HUDEP-2 (cell line): ENCODE measurements around the gene TTC13.

ENCODE experiments used
- DNase-seq, 76 experiments: peaks; one replicate each; lab custom pipeline; 2025; ENCODE audit not compliant: unreplicated experiment in 76 of 76; lab: John Stamatoyannopoulos, UW

TTC13 gene

DNA sequence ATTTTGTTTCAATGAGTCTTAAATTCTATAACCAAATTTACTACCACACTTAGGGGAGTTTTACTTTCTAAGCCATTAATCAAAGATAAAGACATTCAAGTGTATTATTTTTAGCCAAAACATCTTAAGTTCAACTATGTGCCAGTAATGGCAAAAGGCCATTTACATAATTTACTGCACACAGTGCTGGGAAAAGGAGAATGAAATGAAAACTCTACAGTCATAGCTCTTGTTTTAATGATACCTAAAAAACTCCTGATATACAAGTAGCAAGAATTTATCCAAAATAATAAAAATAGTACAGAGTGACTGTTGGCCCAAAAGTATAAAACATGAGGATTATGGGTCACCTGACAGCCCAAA, 67.9 kb downstream of the TTC13 start:
- no peak for DNase-seq

DNA sequence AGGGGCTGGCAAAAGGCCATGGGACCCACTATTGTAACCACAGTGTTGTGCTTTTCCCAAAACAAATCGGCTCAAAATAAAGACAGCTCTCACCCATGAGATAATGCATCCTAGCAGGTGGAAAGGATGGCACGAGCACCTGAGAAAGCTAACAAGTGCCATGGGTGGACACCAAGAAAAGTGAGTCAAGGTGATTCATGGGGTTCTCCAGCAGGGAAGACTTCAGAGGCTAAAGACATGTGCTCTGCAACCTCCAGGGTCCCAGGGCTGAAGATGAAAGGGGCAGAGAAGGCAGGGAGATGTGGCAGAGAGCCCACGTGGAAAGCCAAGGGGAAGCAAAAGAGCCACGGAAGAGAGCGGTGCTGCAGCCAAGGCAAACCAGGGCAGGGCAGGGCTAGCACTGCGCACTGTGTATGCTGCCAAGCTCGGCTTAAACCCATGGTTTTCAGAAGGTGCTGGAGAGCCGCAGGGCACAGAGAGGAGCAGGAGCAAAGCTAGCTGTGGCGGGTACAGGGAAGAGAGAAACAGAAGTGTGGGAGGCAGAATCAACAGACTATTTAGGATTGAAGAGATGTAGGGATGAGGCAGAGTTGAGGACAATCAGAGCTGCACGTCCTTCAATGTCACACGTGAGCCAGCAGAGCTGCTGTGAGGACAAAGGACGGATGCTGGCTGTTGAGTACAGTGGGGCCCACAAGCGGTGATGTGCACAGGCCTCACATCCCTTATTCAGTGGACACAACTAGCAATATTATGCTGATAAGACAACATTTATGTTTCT, 68.5 kb downstream of the TTC13 start:
- DNase-seq = no peak

DNA sequence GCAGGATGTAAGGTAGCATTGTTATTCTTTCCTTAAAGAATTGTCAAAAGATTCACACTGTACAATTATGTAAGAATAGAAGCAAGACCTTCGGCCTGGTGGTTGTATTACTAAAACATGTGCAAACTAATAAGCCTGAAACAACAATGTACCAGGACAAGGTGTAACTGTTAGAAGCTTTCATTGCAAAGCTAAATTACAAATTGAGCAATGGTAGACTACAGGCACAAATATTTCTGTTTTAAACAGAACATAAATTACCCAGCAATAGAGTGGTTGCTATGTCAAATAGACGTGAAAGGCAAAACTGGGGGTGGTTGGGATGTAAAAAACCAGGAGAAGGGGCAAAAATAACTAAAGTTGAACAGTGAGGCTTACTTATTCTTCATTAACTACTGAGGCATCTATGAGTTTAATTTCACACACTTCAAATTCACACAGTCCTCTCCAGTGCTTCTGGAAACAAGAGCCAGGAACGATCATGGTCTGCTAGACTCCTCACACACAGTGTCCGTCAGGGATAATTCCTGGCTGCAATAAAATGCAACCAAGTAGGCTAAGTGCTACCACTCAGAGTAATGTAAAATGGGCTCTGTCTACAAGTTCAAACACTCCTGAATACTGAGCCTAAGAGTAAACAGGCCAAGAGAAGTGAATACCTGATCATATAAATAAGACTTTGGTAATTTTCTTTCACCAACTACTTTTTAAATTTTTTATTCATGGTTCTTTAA, 71.0 kb downstream of the TTC13 start:
- DNase-seq = no peak

DNA sequence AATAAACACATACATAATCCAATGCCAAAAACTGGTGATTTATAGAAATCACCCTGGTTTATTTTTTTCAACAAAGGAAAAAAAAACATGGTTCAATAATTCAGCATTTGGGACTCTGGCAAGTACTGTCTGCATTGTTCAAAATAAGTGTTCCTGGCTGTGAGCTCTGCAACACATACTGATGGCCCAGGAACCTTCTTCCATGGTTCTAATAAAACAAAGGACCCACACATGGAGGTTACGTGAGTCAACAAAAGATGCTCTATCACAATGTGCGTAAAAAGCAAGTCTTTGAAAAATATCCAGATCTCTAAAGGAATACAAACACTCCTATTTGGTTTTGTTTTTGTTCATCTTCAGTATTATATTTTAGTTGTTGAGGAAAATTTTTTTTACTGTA, 72.4 kb downstream of the TTC13 start:
- no peak for DNase-seq

DNA sequence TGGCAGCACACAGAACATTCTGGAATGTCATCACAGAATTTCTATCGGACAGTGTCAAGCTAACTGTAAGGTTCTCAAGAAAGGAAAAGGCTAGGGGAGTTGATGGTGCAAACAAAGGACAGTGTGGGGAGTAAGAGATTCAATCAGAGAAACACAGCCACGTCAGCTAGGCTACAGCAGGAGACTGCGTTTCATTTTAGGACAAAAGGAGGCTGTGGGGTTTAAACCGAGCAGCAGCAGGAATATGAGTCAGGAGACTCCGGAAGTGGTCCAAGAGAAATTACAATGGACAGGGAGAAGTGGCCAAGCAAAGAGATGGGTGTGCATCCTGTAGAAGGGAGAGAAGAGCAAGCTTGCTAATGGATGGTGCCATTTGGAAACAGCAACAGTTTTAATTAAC, 72.9 kb downstream of the TTC13 start:
- no peak for DNase-seq

DNA sequence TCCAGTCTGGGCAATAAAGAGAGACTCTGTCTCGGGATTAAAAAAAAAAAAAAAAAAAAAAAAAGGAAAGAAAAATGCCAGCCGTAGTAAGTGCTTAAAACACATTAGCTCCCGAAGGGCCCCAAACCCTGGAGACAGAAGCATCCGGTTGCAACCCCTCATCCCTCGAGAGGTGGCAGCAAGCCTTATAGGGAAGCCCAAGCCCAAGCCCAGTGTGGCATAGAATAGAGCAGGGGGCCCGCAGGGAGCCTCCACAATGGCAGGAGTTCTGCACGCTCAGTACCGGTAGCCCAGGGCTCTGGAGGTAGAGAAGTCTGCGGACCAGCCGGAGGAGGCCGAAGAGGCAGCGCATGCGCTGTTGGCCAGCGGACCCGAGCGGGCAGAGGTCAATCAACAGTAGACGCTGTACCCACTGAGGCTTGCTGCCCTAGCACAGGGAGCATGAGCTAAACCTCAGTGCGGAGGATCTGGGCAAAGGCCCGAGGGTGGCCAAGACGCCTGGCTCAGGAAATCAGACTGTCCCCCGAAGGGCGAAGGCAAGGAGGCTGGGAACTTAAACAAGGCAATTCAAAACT, 76.2 kb downstream of the TTC13 start:
- no peak for DNase-seq

DNA sequence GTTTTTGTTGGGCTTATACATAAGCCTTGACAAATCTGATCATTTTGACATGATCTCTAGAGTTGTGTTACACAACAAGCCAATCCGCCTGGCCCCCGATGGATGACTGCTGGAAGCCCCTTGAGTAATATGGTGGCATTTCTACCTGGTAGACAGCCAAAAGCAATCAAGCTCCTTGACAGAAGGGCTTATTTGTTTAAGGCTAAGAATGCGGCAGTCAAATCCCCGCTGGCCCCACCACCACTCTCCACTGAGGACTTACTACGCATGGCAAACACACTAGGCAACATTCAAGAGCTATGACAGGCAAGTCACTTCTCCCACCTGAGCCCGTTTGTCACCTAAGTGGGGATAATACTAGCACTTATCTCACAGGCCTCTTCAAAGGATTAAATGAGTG, 77.0 kb downstream of the TTC13 start:
- DNase-seq = no peak

DNA sequence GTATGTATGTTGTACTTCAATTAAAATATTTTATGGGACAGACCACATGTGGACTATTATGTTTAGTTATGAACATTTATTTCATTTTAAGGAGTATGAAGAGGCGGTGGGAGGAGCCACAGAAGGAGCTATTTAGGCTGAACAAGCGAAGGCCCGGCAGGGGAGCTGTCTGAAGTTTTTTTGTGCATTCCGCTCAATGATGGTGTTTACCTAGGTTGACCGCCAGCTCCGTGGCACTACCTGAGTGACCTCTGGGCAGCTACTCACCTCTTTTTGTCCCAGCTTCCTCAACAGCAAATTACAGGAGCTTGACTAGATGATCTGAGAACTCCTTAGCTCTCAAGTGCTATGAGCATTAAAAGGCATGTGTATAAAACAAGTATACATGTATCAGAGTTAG, 77.7 kb downstream of the TTC13 start:
- DNase-seq = no peak

DNA sequence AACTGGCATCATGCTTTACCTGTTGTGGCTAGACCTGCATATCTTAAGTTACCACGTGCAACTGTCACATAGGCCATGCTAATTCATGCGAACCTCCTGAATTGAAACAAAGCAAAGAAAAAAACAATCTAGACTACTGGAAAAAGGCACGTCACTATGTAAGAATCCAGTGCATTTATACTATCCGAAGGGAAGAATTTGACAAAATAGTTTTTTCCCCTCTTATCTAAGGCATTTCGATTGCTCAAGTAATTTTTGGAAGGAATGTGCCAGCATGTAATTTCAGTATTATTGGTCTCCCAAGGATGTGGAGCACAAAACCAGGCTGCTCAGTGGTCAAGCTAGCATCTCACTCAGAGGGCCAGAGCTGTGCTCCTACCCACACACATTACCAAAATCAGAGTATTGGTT, 78.8 kb downstream of the TTC13 start:
- DNase-seq = no peak

DNA sequence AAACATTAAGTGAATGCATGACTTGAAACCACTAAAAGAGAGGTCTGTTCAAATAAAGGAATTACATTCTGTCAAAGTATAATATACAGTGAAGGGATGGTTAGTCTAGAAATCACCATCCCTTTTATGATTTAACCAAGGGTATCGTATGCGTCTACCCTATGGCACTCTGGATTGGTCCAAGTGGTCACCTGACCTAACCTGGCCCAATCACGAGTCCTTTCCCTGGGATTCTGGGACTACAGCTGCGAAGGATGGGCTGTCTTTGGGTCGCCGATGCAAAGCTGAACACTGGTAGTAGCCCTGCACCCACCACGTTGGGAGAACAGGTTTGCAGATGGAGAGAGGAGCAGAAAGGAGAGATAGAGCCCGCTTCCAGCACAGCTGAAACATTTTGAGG, 79.9 kb downstream of the TTC13 start:
- DNase-seq = no peak

DNA sequence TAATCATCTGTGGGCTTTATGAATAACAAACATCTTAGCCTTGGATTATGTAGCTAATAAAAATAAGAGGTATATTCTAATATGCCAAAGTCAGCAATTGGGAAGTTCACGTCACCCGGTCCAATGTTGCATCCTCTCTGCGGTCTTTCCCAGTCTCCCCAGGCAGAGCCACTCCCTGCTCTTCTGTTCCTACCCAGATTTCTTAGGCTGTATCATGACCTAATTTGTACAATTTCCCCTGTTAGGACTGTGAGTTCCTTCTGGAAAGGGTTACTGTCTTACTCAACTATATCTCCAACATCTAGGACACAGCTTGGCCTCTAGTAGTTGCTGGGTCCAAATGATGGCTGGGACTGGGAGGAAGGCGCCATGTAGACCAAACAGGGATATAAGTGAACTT, 80.5 kb downstream of the TTC13 start:
- no peak for DNase-seq

DNA sequence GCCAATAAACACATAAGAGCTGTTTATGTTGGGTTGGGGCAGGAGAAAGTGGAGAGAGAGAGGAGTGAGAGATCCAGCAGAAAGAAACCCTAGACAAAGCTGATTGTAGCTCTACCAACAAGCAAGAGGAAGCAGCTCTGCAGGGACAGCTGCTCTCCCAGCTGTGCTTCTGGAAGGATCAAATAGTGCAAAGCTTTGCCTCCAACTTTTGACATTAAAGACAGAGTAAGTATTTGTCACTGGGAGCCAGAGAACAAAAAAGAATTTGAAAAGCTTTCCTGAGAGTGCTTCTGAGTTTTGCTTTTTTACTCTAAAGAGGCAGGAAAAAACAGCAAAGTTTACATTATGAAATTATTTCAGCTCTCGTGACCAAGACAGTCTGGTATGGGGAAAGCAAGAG, 81.9 kb downstream of the TTC13 start:
- DNase-seq = no peak

DNA sequence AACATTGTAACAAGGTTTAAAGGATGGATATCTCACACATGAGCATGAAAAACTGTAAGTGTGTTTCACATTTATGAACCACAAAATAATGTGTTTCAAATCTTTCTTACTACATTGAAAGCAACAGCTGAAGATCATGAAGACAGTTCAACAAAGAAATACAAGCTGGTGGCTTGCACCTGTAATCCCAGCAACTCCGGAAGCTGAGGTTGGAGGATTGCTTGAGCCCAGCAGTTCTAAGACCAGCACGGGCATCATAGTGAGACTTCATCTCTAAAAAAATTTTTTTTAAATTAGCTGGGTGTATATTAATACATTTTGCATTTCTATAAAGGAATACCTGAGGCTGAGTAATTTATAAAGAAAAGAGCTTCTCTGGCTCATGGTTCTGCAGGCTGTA, 83.2 kb downstream of the TTC13 start:
- no peak for DNase-seq

DNA sequence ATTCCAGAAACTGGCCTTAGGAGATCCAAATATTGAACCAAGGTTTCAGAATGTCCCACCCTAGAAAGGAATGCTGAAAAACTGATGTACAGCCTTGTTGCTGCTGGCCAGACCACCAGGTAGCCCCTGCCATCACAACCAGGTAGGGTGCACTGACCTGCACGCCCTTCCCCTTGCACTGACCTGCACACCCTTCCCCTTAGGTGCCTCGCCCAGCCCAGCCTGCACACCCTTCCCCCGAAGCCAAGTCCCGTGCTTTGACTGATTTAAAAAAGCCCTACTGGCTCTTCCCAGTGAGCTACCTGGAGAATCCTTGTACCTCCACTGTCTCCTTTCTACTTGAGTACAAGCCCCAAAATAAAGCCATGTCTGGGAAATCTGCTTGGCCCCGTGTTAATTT, 84.0 kb downstream of the TTC13 start:
- no peak for DNase-seq

DNA sequence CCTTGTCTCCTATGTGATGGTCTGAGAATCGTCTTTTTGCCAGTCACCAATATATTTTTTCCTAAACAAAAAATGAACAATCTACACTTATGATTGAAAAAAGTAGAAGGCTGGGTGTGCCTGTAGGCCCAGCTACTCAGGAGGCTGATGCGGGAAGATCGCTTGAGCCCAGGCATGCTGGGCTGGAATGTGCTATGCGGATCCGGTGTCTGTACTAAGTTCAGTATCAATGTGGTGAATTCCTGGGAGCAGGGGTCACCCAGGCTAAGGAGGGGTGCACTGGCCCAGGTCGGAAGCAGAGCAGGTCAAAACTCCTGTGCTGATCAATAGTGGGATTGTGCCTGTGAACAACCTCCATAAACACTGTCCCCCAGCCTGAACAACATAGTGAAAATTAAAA, 84.6 kb downstream of the TTC13 start:
- DNase-seq = no peak

DNA sequence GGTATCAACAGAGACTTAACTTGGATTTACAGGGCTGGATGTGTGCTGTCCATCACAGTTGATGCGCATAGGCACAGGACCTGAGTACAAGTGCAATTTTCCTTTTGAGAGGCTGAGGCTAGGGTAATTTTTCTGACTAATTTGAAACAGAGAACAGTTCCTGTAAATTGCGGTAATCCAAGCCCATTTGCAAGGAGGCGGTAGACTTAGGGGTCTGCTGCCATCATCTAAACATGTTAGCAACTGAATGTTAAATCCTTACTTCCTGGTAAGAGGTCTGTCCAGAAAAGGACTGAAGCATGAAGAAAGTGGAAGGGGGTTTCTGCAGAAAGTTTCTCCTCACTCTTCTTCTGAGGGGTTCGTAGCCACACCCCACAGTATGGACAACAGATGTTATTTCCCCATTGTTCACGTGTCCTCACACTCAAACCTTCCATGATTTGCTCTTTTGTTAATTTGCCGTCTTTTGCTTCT, 86.6 kb downstream of the TTC13 start:
- no peak for DNase-seq

DNA sequence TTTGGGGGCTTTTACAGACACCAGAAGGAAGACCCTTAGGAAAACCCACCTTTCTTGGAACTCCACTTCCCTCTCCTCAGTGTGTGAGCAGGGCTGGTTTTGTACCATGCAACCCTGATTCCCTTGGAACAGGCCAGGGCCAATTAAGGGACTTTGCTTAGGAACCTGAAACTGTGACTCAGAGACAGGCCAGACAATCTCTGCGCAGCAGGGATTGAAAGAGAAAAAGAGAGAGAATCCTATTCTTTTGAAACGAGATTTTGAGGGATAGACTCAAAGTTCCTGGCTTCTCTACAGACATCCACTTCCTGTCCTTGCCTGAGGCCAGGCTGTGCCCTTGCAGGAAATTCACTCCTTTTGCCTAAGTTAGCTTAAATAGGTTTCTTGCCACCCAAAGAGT, 87.2 kb downstream of the TTC13 start:
- no peak for DNase-seq

DNA sequence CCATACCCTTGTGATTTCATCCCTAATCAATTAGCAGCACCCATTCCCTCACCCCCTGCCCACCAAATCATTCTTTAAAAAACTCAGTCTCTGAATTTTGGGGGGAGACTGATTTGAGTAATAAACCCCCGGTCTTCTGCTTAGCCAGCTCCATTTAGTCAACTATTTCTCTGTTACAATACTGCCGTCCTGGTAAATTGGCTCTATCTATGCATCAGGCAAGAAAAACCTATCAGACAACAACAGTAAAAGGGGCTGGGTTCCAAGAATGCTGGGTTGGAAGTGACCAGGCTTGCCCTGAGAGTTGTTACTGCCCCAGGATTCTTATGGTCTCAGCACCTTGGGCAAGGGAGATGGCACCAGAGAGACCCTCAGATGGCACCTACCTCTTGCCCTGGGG, 94.0 kb downstream of the TTC13 start:
- no peak for DNase-seq

DNA sequence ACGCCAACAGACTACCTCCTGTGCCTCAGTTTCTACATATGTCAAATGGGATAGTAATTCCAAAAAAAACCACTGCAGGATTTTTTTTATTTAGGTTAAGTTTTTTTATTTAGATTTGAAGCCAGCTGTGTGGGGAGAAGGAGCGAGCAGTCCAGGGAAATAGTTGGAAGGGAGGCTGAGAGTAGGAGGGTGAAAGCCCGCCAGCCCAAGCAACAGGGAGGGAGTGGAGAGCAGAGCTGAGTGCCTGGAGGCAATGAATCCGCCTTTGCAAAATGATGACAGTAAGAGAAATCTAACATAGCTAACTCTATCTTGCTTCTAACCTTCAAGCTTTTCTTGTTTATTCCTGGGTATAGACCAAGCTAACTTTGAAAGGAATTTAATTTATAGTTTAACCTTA, 94.7 kb downstream of the TTC13 start:
- DNase-seq = no peak

DNA sequence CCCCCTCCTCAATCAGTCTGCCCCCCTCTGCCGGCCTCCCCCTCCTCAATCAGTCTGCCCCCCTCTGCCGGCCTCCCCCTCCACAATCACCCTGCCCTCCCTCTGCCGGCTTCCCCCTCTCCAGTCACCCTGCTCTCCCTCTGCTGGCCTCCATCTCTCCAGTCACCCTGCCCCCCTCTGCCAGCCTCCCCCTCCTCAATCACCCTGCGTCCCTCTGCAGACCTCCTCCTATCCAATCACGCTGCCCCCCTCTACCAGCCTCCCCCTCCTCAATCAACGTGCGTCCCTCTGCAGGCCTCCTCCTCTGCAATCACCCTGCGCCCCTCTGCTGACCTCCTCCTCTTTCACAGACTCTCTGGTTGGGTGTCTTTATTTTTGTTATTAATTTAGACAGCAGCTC, 98.9 kb downstream of the TTC13 start:
- DNase-seq = no peak

DNA sequence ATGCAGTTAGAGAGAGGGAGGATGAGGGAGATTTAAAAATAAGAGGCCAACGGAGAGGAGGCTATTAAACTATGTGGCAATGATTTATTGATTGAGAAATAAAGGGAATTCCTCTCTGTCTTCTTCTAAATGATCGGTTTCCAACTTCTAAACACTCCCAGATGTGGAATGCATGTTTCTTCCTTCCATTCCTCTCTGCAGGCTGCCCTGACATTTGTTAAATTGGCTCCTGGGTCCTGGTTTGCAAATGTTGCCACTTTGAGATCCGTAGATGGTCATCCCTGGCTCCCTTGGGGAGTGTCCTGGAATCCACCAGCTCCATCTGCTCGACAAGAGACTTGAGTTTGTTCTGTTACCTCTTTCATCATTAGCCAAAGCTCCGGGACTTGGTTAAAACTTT, 100.1 kb downstream of the TTC13 start:
- DNase-seq = no peak

DNA sequence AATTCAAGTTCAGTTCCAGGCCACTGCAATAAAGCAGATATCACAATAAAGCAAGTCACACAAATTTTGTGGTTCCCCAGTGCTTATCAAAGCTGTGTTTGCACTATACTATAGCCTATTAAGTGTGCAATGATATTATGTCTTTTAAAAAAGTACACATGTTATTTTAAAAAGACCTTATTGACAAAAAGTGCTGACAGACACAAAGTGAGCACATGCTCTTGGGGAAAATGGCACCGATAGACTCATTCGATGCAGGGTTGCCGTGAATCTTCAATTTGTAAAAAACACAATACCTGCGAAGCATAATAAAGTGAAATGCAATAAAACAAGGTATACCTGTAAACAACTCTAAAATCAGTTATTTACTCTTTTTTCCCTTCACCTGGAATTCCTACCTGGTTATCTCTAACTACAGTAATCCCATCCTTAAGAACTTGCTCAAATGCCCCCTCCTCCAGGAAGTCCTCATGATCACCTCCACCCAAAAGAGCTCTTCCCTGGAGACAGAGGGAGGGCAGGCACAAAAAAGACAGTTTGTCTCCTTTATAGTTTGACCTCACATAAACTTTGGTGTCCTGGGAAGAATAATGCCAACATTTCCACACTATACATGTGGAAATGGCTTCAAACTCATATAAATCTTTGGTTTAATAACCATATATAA, 100.6 kb downstream of the TTC13 start:
- no peak for DNase-seq
